GM06990 (cell line): ENCODE measurements around the gene SLC43A3.

Experiments used
- DNase-seq: peaks from one replicate; pipeline ENCODE4 v3.0.0-alpha.2; 2011; ENCODE audit not compliant: insufficient read length; ENCODE audit errors: extremely low read depth
- H3K27me3 ChIP-seq: replicated peaks from 2 replicates; pipeline ENCODE4 v1.6.0; 2011; ENCODE audit warnings: low read length; ENCODE audit not compliant: control insufficient read depth, insufficient read depth
- H3K36me3 ChIP-seq: 2 replicates; pipeline ENCODE4 v1.5.1; 2011; ENCODE audit warnings: low read length; ENCODE audit not compliant: control insufficient read depth, insufficient read depth
- H3K4me3 ChIP-seq: replicated peaks from 2 replicates; pipeline ENCODE4 v1.5.1; 2011; ENCODE audit warnings: low read depth, mild to moderate bottlenecking, control low read depth, low read length
- TF ChIP-seq, protein P1 (sequence below): IDR thresholded peaks from 2 replicates; pipeline ENCODE4 v1.5.1; 2011; ENCODE audit warnings: low read length, control low read depth, mild to moderate bottlenecking, inconsistent platforms; ENCODE audit not compliant: insufficient read depth, poor library complexity, severe bottlenecking

Gene SLC43A3

DNA sequence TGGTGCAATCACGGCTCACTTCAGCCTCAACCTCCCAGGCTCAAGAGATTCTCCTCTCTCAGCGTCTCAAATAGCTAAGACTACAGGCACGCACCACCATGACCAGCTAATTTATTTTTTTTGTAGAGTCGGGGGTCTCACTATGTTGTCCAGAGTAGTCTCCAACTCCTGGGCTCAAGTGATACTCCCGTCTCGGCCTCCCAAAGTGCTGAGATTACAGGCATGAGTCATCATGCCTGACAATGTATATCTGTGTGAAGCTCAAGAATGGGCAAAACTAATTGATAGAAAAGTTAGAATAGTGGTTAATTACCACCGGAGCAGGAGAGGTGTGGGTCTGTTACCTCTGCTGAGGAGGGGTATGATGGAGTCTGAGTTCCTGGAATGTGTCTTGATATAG is 9.1 kb upstream of the SLC43A3 start:
- TF ChIP-seq, protein P1, sequence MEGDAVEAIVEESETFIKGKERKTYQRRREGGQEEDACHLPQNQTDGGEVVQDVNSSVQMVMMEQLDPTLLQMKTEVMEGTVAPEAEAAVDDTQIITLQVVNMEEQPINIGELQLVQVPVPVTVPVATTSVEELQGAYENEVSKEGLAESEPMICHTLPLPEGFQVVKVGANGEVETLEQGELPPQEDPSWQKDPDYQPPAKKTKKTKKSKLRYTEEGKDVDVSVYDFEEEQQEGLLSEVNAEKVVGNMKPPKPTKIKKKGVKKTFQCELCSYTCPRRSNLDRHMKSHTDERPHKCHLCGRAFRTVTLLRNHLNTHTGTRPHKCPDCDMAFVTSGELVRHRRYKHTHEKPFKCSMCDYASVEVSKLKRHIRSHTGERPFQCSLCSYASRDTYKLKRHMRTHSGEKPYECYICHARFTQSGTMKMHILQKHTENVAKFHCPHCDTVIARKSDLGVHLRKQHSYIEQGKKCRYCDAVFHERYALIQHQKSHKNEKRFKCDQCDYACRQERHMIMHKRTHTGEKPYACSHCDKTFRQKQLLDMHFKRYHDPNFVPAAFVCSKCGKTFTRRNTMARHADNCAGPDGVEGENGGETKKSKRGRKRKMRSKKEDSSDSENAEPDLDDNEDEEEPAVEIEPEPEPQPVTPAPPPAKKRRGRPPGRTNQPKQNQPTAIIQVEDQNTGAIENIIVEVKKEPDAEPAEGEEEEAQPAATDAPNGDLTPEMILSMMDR, result no peak
- H3K27me3 ChIP-seq, result no peaks in the 10 kb centered on the region
- H3K36me3 ChIP-seq, result no peaks in the 10 kb centered on the region
- no peak for DNase-seq
- no peak overlapping the region for H3K4me3 ChIP-seq

DNA sequence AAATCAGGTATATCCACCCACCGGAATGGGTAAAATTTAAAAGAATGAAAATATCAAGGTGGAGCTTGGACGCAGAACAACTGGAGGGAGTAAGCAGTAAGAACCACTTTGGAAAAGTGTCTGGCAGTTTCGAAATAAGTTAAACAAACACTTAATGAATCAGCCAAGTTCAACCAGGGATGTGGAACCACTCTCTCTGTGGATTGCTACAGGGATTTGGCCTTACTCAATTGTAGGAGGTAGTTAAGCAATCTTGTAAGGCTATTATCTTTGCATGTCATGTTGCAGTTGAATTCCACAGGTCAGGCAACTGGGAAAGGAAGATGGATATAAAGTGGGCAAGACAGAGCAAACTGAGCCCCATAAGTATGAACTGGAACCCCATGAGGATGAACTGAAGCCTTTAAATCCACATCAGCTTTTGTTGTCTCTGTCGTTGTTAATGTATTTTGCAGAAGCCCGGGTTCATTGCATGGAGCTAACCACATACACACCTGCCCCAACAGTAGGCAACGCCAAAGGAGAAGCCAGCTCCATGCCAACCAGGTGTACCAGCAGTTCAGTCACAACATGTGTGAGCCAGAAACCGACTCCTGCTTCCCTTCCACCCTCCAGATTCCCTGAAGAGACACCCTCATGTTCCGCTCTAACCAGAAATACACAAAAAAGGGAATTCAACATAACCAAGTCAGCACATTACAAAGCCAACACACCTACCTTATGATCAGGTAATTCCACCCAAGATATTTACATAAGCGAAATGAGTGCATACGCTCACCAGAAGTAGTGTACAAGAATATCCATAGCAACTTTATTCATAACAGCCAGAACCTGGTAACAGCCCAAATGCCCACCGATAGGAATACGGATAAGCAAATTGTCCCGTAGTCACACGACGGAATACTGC is 8.0 kb upstream of the SLC43A3 start:
- TF ChIP-seq, protein P1, result no peak
- no peaks in the 10 kb centered on the region for H3K27me3 ChIP-seq
- no peak overlapping the region for H3K4me3 ChIP-seq
- no peaks in the 10 kb centered on the region for H3K36me3 ChIP-seq
- no peak for DNase-seq

DNA sequence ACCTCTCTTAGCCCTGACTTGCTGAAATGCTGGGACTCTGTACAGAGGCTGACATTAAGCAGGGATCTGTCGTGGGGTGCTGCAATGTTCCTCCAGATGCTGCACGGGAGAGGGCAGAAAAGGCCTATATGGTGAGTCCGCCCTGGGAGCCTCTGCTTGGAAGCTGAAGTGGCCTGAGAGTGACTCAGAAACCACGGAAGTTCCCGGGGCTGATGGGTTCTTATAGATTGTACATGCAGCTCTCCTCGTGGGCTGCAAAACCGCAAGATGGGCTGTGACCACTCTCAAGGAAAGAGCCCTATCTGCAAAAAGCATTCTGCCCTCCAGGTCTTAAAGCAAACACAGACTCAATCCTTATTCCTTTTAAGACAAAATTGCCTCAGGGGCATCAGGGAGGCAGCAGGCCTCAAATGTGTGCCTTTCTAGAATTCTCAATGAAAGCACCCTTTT is 5.8 kb upstream of the SLC43A3 start:
- H3K36me3 ChIP-seq, result no peaks in the 10 kb centered on the region
- TF ChIP-seq, protein P1, result no peak
- H3K4me3 ChIP-seq, result no peak overlapping the region
- no peak for DNase-seq
- no peaks in the 10 kb centered on the region for H3K27me3 ChIP-seq

DNA sequence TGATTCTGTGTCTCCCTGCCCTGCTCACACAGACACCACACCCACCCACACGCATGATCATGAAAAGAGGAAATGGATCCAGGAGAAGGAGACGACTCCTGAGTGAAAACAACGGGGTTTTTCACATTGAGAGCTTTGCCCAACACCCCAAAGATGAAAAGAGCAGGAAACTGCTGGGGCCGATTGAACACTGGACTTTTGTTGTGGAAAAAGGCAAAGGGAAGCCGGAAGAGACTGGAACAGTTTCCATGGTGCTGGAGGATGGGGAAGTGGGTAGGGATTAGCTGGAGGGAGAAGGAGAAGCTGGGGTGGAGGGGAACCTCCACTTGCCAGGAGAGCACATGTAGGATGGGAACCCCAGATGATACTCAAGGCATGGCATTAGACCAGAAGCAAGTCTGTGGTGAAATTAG is 5.2 kb upstream of the SLC43A3 start:
- Histone ChIP-seq H3K4me3 (no peak overlapping the region), H3K27me3 (no peaks in the 10 kb centered on the region), H3K36me3 (no peaks in the 10 kb centered on the region)
- TF ChIP-seq, protein P1, result no peak
- DNase-seq, result no peak

DNA sequence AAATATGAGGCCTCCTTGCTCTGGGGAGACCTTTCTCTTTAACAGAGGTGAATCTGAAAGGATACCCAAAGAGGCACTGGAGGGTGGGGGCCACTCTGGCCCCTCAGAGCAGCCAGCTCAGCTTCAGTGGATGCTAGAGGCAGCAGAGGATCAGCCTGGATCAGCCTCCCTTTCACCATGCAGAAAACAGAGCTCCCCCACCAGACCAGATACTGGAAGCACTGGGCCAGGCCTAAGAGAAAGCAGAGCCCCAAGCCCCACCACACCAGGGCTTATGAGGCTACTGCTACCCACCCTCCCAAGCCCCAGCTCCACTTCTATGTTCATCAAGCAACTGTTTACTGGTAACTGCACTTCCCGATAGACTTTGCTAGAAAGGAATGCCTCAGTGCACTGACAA is 4.0 kb upstream of the SLC43A3 start:
- TF ChIP-seq, protein P1, result no peak
- Histone ChIP-seq H3K27me3 (no peaks in the 10 kb centered on the region), H3K4me3 (no peak overlapping the region), H3K36me3 (no peaks in the 10 kb centered on the region)
- DNase-seq, result no peak
